WTC11 (cell line): Measurements from ENCODE around the gene TMEM184A.

Experiments used
- NR3C1 ChIP-seq: sonication (generic); formaldehyde crosslinking; conservative IDR thresholded peaks from 2 replicates; pipeline ENCODE4 v1.8.1; 2023; ENCODE audit warnings: low read depth, mild to moderate bottlenecking, missing genetic modification reagents
- TP53 ChIP-seq: sonication (generic); formaldehyde crosslinking; IDR thresholded peaks from 2 replicates; pipeline ENCODE4 v1.8.1; 2023; ENCODE audit warnings: mild to moderate bottlenecking, missing genetic modification reagents

DNA sequence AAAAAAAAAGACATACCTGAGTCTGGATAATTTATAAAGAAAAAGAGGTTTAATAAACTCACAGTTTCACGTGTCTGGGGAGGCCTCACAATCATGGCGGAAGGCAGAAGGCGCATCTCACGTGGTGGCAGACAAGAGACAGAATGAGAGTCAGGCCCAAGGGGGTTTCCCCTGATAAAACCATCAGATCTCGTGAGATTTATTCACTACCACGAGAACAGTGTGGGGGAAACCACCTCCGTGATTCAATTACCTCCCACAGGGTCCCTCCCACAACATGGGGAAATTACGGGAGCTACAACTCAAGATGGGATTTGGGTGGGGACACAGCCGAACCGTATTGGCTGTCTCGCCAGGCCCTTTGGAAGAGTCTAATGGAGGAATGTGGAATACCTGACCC is 34.5 kb downstream of the TMEM184A start:
- no peak for TF ChIP-seq TP53 (CRISPR knock-in tag)
- TF ChIP-seq NR3C1 (CRISPR knock-in tag), result no peak
